Endothelial cell of umbilical vein (primary cell): ENCODE measurements around the gene KIAA1217. TPM values are rescaled to one million over a fixed set of nuclear protein-coding genes. Genes with fewer than 3 reads are reported as not detected.

Experiments
- BruUV-seq: library from RNA; stranded (reverse); fragments of 400-500 nt; replicated peaks from 2 replicates; lab custom pipeline; 2021; lab: Mats Ljungman, UMichigan
- CTCF ChIA-PET: fragments of 300-600, 350-600 bp; sonication (Branson Sonifier 250); formaldehyde crosslinking; loops from one replicate; lab custom pipeline; 2021; ENCODE audit warnings: antibody characterized with exemption, inconsistent platforms; lab: Charles Lee
- POLR2A ChIA-PET: fragments of 300-600, 350-600 bp; sonication (Branson Sonifier 250); formaldehyde crosslinking; loops from one replicate; lab custom pipeline; 2021; ENCODE audit warnings: antibody characterized with exemption, inconsistent platforms; lab: Charles Lee
- DNase-seq: peaks from one replicate; pipeline ENCODE4 v3.0.0-alpha.2; 2011; ENCODE audit warnings: low read depth, low spot score
- FAIRE-seq: peaks from 2 replicates; lab custom pipeline; 2011; peaks lifted over from hg19 to GRCh38; lab: Jason Lieb, UNC
- H2AFZ ChIP-seq: 2 replicates; pipeline ENCODE4 v1.6.0; 2012; ENCODE audit warnings: low read depth, low read length, control low read depth, inconsistent platforms
- H3K27ac ChIP-seq: 2 replicates; pipeline ENCODE4 v1.5.1; 2011; ENCODE audit warnings: low read depth, mild to moderate bottlenecking, control low read depth, low read length, moderate library complexity; ENCODE audit not compliant: insufficient read depth
- H3K27me3 ChIP-seq, 2 experiments: 2 replicates each; pipeline versions ENCODE4 v1.6.0 to v1.6.1; 2011; ENCODE audit warnings: low read length in 2 of 2, mixed read lengths in 1 of 2; ENCODE audit not compliant: control insufficient read depth in 2 of 2, insufficient read depth in 2 of 2
- H3K36me3 ChIP-seq, 2 experiments: 2 replicates in 1 of 2; 3 replicates in 1 of 2; pipeline ENCODE4 v1.5.1; 2011; ENCODE audit warnings: low read length in 2 of 2, mild to moderate bottlenecking in 1 of 2, moderate library complexity in 1 of 2; ENCODE audit not compliant: control insufficient read depth in 2 of 2, insufficient read depth in 2 of 2; ENCODE audit errors: extremely low read depth in 1 of 2
- H3K4me1 ChIP-seq: 3 replicates; pipeline ENCODE4 v1.5.1; 2011; ENCODE audit warnings: mild to moderate bottlenecking, low read length; ENCODE audit not compliant: control insufficient read depth, insufficient read depth; ENCODE audit errors: extremely low read depth
- H3K4me2 ChIP-seq: 2 replicates; pipeline ENCODE4 v1.6.1; 2011; ENCODE audit warnings: low read length, control low read depth, mixed read lengths; ENCODE audit not compliant: insufficient read depth
- H3K4me3 ChIP-seq, 3 experiments: fragments of 200-600 bp in 1 of 3; sonication (generic), shearing (Covaris generic) in 1 of 3; replicated peaks in 1 of 3; 2 replicates each; pipeline ENCODE4 v1.5.1; 2011 to 2016; ENCODE audit warnings: control low read depth in 3 of 3, low read length in 3 of 3, mild to moderate bottlenecking in 2 of 3, inconsistent platforms in 1 of 3, low read depth in 1 of 3, moderate library complexity in 1 of 3; ENCODE audit not compliant: insufficient read depth in 1 of 3
- H3K79me2 ChIP-seq: 2 replicates; pipeline ENCODE4 v1.6.0; 2012; ENCODE audit warnings: low read length, inconsistent platforms; ENCODE audit not compliant: control insufficient read depth, insufficient read depth
- H3K9ac ChIP-seq: replicated peaks from 2 replicates; pipeline ENCODE3; 2011; ENCODE audit warnings: low read length, control low read depth; ENCODE audit not compliant: insufficient read depth; ENCODE audit errors: extremely low read depth
- H3K9me1 ChIP-seq: replicated peaks from 3 replicates; pipeline ENCODE4 v1.6.0; 2011; ENCODE audit warnings: mild to moderate bottlenecking, low read length; ENCODE audit not compliant: control insufficient read depth, insufficient read depth; ENCODE audit errors: extremely low read depth
- H3K9me3 ChIP-seq: replicated peaks from 2 replicates; pipeline ENCODE4 v1.5.1; 2012; ENCODE audit warnings: low read length, inconsistent platforms; ENCODE audit not compliant: control insufficient read depth, insufficient read depth
- H4K20me1 ChIP-seq: replicated peaks from 2 replicates; pipeline ENCODE3; 2011; ENCODE audit warnings: mild to moderate bottlenecking, low read length; ENCODE audit not compliant: control insufficient read depth, insufficient read depth; ENCODE audit errors: extremely low read depth
- EZH2 ChIP-seq: IDR thresholded peaks from 2 replicates; pipeline ENCODE4 v1.6.1; 2012; ENCODE audit warnings: borderline replicate concordance, low read depth, mild to moderate bottlenecking, moderate library complexity, low read length, inconsistent platforms; ENCODE audit not compliant: severe bottlenecking
- FOS ChIP-seq: IDR thresholded peaks from 2 replicates; pipeline ENCODE4 v1.6.1; 2011; ENCODE audit warnings: mild to moderate bottlenecking, low read length, moderate library complexity, borderline replicate concordance; ENCODE audit not compliant: insufficient read depth
- GATA2 ChIP-seq: IDR thresholded peaks from 2 replicates; pipeline ENCODE4 v1.7.0; 2011; ENCODE audit warnings: low read depth, mild to moderate bottlenecking, moderate library complexity, mixed read lengths, low read length; ENCODE audit not compliant: insufficient read length, insufficient read depth
- JUN ChIP-seq: IDR thresholded peaks from 2 replicates; pipeline ENCODE4 v1.6.1; 2011; ENCODE audit warnings: borderline replicate concordance, low read depth; ENCODE audit not compliant: insufficient read length, insufficient read depth
- MYC ChIP-seq: IDR thresholded peaks from one replicate; pipeline ENCODE4 v1.6.1; 2011; ENCODE audit warnings: mild to moderate bottlenecking, low read depth, low read length
- POLR2A ChIP-seq: IDR thresholded peaks from 2 replicates; pipeline ENCODE4 v1.6.1; 2012; ENCODE audit warnings: low read depth, mild to moderate bottlenecking, control low read depth, low read length
- POLR2AphosphoS5 ChIP-seq: IDR thresholded peaks from 2 replicates; pipeline ENCODE4 v1.6.1; 2012; ENCODE audit warnings: low read depth, mild to moderate bottlenecking, control low read depth, low read length, moderate library complexity; ENCODE audit not compliant: insufficient read depth
- dilution Hi-C: fragments of 300-500 bp; cut with MboI; formaldehyde crosslinking; loops from one replicate; pipeline ENCODE4 v1.15.0; 2019; ENCODE audit warnings: low sequenced_read_pairs; ENCODE audit not compliant: extremely low pct_ligation_motif_present
- intact Hi-C: fragments of 100-400 bp; cut with micrococcal nuclease; formaldehyde crosslinking; loops from one replicate; pipeline ENCODE4 v1.10.0; 2022
- polyA plus RNA-seq, 4 experiments: library from polyadenylated mRNA; depleted of rRNA in 3 of 4; stranded (reverse) in 3 of 4; unstranded in 1 of 4; fragments of >200 nt; gene quantifications; 2 replicates each; pipeline versions ENCODE4 v1.2.1 to v1.2.3, GENCODE V29; 2011 to 2012; ENCODE audit warnings: missing spikeins in 1 of 4
- total RNA-seq: library from RNA; stranded (reverse); gene quantifications from 2 replicates; pipeline ENCODE4 v1.2.3, GENCODE V29; 2021
- TF ChIP-seq, protein P1 (sequence below): IDR thresholded peaks from 2 replicates; pipeline ENCODE4 v1.6.1; 2011; ENCODE audit not compliant: insufficient read depth, insufficient read length
- TF ChIP-seq, protein P2 (sequence below), 2 donors: IDR thresholded peaks; 1 replicate in 1 of 2; 2 replicates in 1 of 2; pipeline ENCODE4 v1.5.1; 2011; ENCODE audit warnings: low read length in 2 of 2, mild to moderate bottlenecking in 2 of 2, moderate library complexity in 2 of 2, control low read depth in 1 of 2, inconsistent platforms in 1 of 2, low read depth in 1 of 2; ENCODE audit not compliant: insufficient read depth in 1 of 2; ENCODE audit errors: extremely low read depth in 1 of 2

The KIAA1217 gene
- total and polyA plus RNA-seq, 2 donors (not counting 3 experiments of a cell fraction or from before 2014, with no cell fraction given) = 0.83 to 10.3 TPM

GRCh38 chr10:24223953-24224352 lies 15.0 kb downstream of the KIAA1217 start:
- TF ChIP-seq POLR2A (no peak), EZH2 (no peak), JUN (no peak), POLR2AphosphoS5 (no peak), GATA2 (no peak), FOS (no peak), MYC (no peak)
- TF ChIP-seq, protein P1, sequence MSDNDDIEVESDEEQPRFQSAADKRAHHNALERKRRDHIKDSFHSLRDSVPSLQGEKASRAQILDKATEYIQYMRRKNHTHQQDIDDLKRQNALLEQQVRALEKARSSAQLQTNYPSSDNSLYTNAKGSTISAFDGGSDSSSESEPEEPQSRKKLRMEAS = no peak
- TF ChIP-seq, protein P2, sequence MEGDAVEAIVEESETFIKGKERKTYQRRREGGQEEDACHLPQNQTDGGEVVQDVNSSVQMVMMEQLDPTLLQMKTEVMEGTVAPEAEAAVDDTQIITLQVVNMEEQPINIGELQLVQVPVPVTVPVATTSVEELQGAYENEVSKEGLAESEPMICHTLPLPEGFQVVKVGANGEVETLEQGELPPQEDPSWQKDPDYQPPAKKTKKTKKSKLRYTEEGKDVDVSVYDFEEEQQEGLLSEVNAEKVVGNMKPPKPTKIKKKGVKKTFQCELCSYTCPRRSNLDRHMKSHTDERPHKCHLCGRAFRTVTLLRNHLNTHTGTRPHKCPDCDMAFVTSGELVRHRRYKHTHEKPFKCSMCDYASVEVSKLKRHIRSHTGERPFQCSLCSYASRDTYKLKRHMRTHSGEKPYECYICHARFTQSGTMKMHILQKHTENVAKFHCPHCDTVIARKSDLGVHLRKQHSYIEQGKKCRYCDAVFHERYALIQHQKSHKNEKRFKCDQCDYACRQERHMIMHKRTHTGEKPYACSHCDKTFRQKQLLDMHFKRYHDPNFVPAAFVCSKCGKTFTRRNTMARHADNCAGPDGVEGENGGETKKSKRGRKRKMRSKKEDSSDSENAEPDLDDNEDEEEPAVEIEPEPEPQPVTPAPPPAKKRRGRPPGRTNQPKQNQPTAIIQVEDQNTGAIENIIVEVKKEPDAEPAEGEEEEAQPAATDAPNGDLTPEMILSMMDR (IDR thresholded peaks at IDR 0.05; ENCODE audit: extremely low read depth in 1 of 2, insufficient read depth in 1 of 2, low read depth in 1 of 2, low read length in 2 of 2) = no peak
- BruUV-seq = no TSS peak
- Histone ChIP-seq H3K27ac (no peak overlapping the region), H2AFZ (no peak overlapping the region), H3K4me2 (no peak overlapping the region), H3K4me3 (no peak overlapping the region), H3K9me1 (no peaks in the 10 kb centered on the region), H3K9me3 (no peaks in the 10 kb centered on the region), H3K79me2 (no peaks in the 10 kb centered on the region), H3K27me3 (no peaks in the 10 kb centered on the region), H3K36me3 (no peaks in the 10 kb centered on the region), H4K20me1 (no peaks in the 10 kb centered on the region), H3K4me1 (no peaks in the 10 kb centered on the region), H3K9ac (no peak overlapping the region)
- intact Hi-C loops (no loop called here), dilution Hi-C loops (no loop called here)
- FAIRE-seq (no peak), DNase-seq (no peak)
- POLR2A ChIA-PET = no interaction called here
- CTCF ChIA-PET = interaction anchor here (1.1 kb wide), 1 partner anchor 13 kb away, joined by 6 read pairs; no protein-coding TSS in a partner anchor
